Vagina (tissue), 2 donors: Measurements from ENCODE around the gene ZNF408. TPM values are rescaled to one million over a fixed set of nuclear protein-coding genes. Genes with fewer than 3 reads are reported as not detected.
"Not testable (repeated sequence)": the region's sequence is repeated elsewhere in the genome, so short reads cannot be mapped to it uniquely, and the experiment has no call there.

Experiments used
- DNase-seq, 2 donors: peaks; one replicate each; pipeline ENCODE4 v3.0.0-alpha.2; 2017; ENCODE audit errors: extremely low spot score in 2 of 2
- H3K27ac ChIP-seq: fragments of 200-600 bp; sonication (generic); one replicate; pipeline ENCODE4 v1.5.1; 2019
- H3K27me3 ChIP-seq: fragments of 200-600 bp; sonication (generic); one replicate; pipeline ENCODE4 v1.5.1; 2019
- H3K36me3 ChIP-seq, 2 donors: fragments of 200-600 bp; sonication (generic); one replicate each; pipeline ENCODE4 v1.5.1; 2017 to 2019
- H3K4me1 ChIP-seq: fragments of 200-600 bp; sonication (generic); one replicate; pipeline ENCODE4 v1.5.1; 2019
- H3K4me3 ChIP-seq, 2 donors: fragments of 200-600 bp; sonication (generic); 1 replicate in 1 of 2; 2 replicates in 1 of 2; pipeline ENCODE4 v1.5.1; 2016 to 2019
- H3K9me3 ChIP-seq: fragments of 200-600 bp; sonication (generic); one replicate; pipeline ENCODE4 v1.5.1; 2019
- CTCF ChIP-seq, 3 experiments: fragments of 450-650 bp in 2 of 3; fragments of 200-600 bp in 1 of 3; sonication (generic) in 1 of 3; IDR thresholded peaks; one replicate each; pipeline ENCODE4 v1.5.1; 2017 to 2019; ENCODE audit warnings: antibody characterized with exemption in 3 of 3, mild to moderate bottlenecking in 2 of 3, moderate library complexity in 2 of 3
- POLR2A ChIP-seq, 2 donors: fragments of 450-650 bp; IDR thresholded peaks; one replicate each; pipeline ENCODE4 v1.6.1; 2017; ENCODE audit warnings: antibody characterized with exemption in 2 of 2, mild to moderate bottlenecking in 2 of 2, moderate library complexity in 2 of 2
- POLR2AphosphoS5 ChIP-seq, 2 donors: sonication (generic); formaldehyde crosslinking; IDR thresholded peaks; one replicate each; pipeline ENCODE4 v1.9.0; 2017; ENCODE audit warnings: antibody characterized with exemption in 2 of 2, mild to moderate bottlenecking in 2 of 2, low read depth in 1 of 2; ENCODE audit not compliant: insufficient read depth in 1 of 2
- intact Hi-C: fragments of 100-400 bp; cut with DNase I; formaldehyde crosslinking; loops from one replicate; pipeline ENCODE4 v1.15.1; 2023
- total RNA-seq: library from RNA; depleted of rRNA; stranded (reverse); fragments of >200 nt; gene quantifications from one replicate; pipeline ENCODE4 v1.2.3, GENCODE V29; 2016

The ZNF408 gene
- total RNA-seq, 1 donor from 2014 or later = 12.5 TPM

GRCh38 chr11:46710821-46711269 lies 10.0 kb downstream of the ZNF408 start:
- H3K27ac ChIP-seq = peak overlapping the region; percentile 85
- no peaks in the 10 kb centered on the region for H3K27me3 ChIP-seq
- intact Hi-C loops = no loop called here
- H3K36me3 ChIP-seq = peaks cover 0 to 15% of the 10 kb centered on the region in 2 donors
- H3K4me1 ChIP-seq = peaks cover 7% of the 10 kb centered on the region
- no peaks in the 10 kb centered on the region for H3K9me3 ChIP-seq
- no peak for DNase-seq
- TF ChIP-seq POLR2A (IDR thresholded peaks at IDR 0.05) (no peak), POLR2AphosphoS5 (IDR thresholded peaks at IDR 0.05; ENCODE audit: insufficient read depth in 1 of 2, low read depth in 1 of 2) (peak; percentile 69 to 73)
- no peak overlapping the region for H3K4me3 ChIP-seq

GRCh38 chr11:46711303-46711702 lies 10.5 kb downstream of the ZNF408 start:
- Histone ChIP-seq H3K36me3 (peaks cover 0 to 11% of the 10 kb centered on the region in 2 donors), H3K27ac (peak overlapping the region; percentile 85), H3K27me3 (no peaks in the 10 kb centered on the region), H3K9me3 (no peaks in the 10 kb centered on the region), H3K4me3 (no peak overlapping the region), H3K4me1 (peaks cover 7% of the 10 kb centered on the region)
- TF ChIP-seq POLR2AphosphoS5 (IDR thresholded peaks at IDR 0.05; ENCODE audit: insufficient read depth in 1 of 2, low read depth in 1 of 2) (peak in 1 of 2 donors; percentile 5), POLR2A (IDR thresholded peaks at IDR 0.05) (no peak), CTCF (IDR thresholded peaks at IDR 0.05) (no peak)
- no peak for DNase-seq
- intact Hi-C loops = no loop called here

GRCh38 chr11:46712874-46713576 lies 12.2 kb downstream of the ZNF408 start:
- Histone ChIP-seq H3K4me3 (no peak overlapping the region), H3K4me1 (peaks cover 7% of the 10 kb centered on the region), H3K9me3 (no peaks in the 10 kb centered on the region), H3K27ac (peak overlapping the region; percentile 85), H3K36me3 (no peaks in the 10 kb centered on the region), H3K27me3 (no peaks in the 10 kb centered on the region)
- DNase-seq = no peak
- no peak for TF ChIP-seq CTCF (IDR thresholded peaks at IDR 0.05)
- TF ChIP-seq POLR2A (IDR thresholded peaks at IDR 0.05) = no peak
- no peak for TF ChIP-seq POLR2AphosphoS5 (IDR thresholded peaks at IDR 0.05; ENCODE audit: insufficient read depth in 1 of 2, low read depth in 1 of 2)
- intact Hi-C loops = no loop called here

GRCh38 chr11:46717825-46718154 lies 17.0 kb downstream of the ZNF408 start:
- H3K4me1 ChIP-seq, H3K9me3 ChIP-seq, H3K36me3 ChIP-seq, H3K27me3 ChIP-seq, intact Hi-C loops, DNase-seq, H3K27ac ChIP-seq, H3K4me3 ChIP-seq: not testable (repeated sequence)

- Histone ChIP-seq H3K27ac (no peak overlapping the region), H3K27me3 (no peaks in the 10 kb centered on the region), H3K4me1 (no peaks in the 10 kb centered on the region), H3K4me3 (no peak overlapping the region), H3K36me3 (no peaks in the 10 kb centered on the region), H3K9me3 (no peaks in the 10 kb centered on the region)
- TF ChIP-seq POLR2A (IDR thresholded peaks at IDR 0.05) (no peak), POLR2AphosphoS5 (IDR thresholded peaks at IDR 0.05; ENCODE audit: insufficient read depth in 1 of 2, low read depth in 1 of 2) (no peak), CTCF (IDR thresholded peaks at IDR 0.05) (no peak)
- no peak for DNase-seq
- intact Hi-C loops = no loop called here
Measured at GRCh38 chr11:46718155-46719019, 17.6 kb downstream of the ZNF408 start.
